Choroid plexus epithelial cell (primary cell): Measurements from ENCODE around the gene COL6A3.
A peak's percentile ranks its signal among the peaks of the same experiment; 100 is the strongest.

Experiments
- DNase-seq: peaks from one replicate; pipeline ENCODE4 v3.0.0-alpha.2; 2010; ENCODE audit warnings: low read depth
- H3K4me3 ChIP-seq: 2 replicates; pipeline ENCODE4 v1.5.1; 2011; ENCODE audit warnings: low read depth, mild to moderate bottlenecking, control low read depth, low read length, moderate library complexity
- CTCF ChIP-seq: conservative IDR thresholded peaks from 2 replicates; pipeline ENCODE4 v1.5.1; 2011; ENCODE audit warnings: low read depth, mild to moderate bottlenecking, control low read depth, inconsistent platforms, low read length, moderate library complexity

COL6A3 gene

GRCh38 chr2:237321746-237322145 is 92.2 kb downstream of the COL6A3 start:
- H3K4me3 ChIP-seq, result no peak overlapping the region
- no peak for TF ChIP-seq CTCF
- no peak for DNase-seq

- no peak overlapping the region for H3K4me3 ChIP-seq
- no peak for TF ChIP-seq CTCF
- no peak for DNase-seq
These were observed 93.0 kb downstream of the COL6A3 start for GRCh38 chr2:237320801-237321560.

- DNase-seq, result no peak
- no peak overlapping the region for H3K4me3 ChIP-seq
- no peak for TF ChIP-seq CTCF
These were observed 94.1 kb downstream of the COL6A3 start for GRCh38 chr2:237319887-237320286.

GRCh38 chr2:237319086-237319820 is 94.7 kb downstream of the COL6A3 start:
- H3K4me3 ChIP-seq, result no peak overlapping the region
- no peak for TF ChIP-seq CTCF
- DNase-seq, result no peak

GRCh38 chr2:237316339-237316738 is 97.6 kb downstream of the COL6A3 start:
- H3K4me3 ChIP-seq, result no peak overlapping the region
- no peak for DNase-seq
- TF ChIP-seq CTCF, result no peak

- H3K4me3 ChIP-seq, result no peak overlapping the region
- peak; percentile 65 for DNase-seq
- TF ChIP-seq CTCF, result no peak
These were observed 98.1 kb downstream of the COL6A3 start for GRCh38 chr2:237315829-237316225.
